HK-2 (cell line): ENCODE measurements around the gene FHIP1B.

Experiments used
- DNase-seq: peaks from one replicate; pipeline ENCODE4 v3.0.0-alpha.2; 2018; ENCODE audit not compliant: unreplicated experiment

FHIP1B gene

DNA sequence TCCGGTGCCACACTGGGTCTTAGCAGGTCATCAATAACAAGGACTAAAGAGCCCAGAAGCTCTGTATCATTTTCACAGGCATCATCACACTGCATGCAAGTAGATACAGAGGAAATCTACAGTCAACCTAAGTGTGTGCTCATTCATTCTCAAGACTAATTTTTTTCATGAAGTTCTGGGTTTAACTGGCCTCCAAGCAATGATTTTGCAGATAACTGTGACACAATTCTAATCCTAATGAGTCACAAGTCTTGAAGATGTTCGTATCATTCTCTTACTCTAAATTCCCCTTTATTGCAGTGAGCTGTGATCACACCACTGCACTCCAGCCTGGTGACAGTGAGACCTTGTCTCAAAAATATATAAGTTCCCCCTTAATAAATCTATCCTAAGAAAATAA, 33.0 kb downstream of the FHIP1B start:
- DNase-seq, result no peak

DNA sequence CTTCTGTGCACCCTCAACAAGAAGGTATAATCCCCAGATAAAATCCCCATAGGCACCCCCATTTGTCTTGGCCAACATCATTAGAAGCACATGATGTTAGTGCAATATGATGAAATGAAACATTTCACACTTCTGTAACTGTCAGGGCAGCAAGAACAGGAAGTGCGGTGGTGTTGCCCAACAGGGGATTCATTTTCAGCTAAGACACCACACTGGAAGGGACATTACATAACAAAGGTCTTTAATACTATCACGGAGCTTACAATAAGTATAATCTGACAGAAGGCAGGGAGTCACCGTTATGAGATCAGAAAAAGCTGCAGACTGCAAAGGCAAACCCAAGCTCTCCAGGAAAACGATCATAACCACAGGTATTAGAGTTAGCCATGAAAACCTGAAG, 33.5 kb downstream of the FHIP1B start:
- no peak for DNase-seq

DNA sequence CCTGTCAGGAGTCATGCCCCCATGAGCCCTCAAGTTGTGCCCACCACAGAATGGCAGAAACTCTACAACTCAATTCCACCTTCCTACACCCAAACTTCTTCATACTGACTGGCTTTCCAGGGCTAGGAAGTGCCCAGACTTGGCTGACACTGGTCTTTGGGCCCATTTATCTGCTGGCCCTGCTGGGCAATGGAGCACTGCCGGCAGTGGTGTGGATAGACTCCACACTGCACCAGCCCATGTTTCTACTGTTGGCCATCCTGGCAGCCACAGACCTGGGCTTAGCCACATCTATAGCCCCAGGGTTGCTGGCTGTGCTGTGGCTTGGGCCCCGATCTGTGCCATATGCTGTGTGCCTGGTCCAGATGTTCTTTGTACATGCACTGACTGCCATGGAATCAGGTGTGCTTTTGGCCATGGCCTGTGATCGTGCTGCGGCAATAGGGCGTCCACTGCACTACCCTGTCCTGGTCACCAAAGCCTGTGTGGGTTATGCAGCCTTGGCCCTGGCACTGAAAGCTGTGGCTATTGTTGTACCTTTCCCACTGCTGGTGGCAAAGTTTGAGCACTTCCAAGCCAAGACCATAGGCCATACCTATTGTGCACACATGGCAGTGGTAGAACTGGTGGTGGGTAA, 35.1 kb downstream of the FHIP1B start, which contains the start of gene OR52W1:
Gene OR52W1 (plus strand): TSS at position 51 of the 637 bp plus-strand sequence. CDS start 0 bp downstream, at position 51.
- DNase-seq, result no peak

DNA sequence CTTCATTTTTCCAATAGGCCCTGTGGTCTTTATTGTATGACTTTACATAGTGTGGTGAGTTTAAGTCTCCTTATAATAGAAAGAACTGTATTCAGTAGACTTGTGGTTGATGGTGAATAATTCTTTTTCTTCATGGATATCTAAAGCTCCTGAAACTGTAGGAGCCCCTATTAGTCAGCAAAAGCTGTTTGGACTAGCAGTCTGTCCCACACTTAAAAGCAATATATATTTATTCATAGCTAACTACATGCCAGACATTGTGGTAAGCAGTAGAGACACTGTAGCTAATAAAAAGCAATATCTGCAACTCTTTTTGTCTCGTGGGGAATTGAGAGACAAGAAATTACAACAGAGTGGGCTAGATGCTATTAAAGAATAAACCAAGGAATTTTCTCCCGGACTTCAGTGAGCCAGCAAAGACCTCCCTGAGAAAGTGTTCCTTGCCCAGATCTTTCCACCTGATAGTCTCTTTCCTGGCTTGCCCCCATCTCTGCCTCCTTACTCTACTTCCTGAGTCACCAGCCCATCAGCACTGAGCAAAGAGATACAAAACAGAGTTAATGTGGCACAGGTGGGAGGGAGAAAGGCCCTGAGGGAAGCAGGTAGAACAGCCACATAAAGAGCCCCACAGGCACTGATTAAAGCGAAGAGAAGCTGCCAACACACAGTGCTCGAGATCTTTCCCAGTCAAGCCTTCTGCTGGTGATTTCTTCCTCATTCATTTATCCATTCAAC, 36.8 kb downstream of the FHIP1B start:
- no peak for DNase-seq

DNA sequence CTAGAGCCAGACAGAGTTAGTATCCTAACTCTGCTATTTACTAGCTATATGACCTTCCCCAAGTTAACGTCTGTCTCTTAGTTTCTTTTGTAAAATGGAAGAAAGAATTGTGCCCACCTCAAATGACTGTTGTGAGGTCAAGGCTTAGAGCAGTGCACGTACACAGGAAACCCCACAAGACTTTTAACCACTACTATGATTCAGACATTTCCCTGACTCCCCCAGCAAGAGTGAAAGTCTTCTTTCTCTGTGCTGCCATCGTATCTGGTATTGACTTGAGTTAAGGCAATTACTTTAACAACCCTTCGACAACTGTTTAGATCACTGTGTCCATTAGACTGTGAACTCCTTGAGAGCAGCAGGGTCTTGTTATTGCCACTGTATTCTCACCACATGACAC, 38.0 kb downstream of the FHIP1B start:
- no peak for DNase-seq

DNA sequence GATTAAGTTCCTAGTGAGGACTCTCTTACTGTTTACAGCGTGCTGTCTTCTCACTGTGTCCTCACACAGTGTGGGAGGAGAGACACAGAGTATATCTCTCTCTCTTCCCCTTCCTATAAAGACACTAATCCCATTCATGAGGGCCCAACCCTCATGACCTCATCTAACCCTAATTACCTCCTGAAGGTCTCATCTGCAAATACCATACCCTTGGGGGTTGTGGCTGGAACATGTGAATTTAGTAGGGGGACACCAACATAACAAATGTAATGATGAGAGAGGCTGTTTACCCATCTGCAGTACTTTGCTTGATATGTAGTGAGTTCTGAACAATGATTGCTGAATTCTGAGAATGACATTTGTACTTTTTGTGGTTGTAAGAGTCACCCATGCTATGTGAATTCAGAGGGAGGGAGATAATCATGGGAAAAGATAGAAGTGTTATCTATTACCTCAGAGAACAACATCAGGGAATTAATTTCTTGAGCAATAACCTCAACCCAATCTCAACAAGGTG, 40.3 kb downstream of the FHIP1B start:
- no peak for DNase-seq

DNA sequence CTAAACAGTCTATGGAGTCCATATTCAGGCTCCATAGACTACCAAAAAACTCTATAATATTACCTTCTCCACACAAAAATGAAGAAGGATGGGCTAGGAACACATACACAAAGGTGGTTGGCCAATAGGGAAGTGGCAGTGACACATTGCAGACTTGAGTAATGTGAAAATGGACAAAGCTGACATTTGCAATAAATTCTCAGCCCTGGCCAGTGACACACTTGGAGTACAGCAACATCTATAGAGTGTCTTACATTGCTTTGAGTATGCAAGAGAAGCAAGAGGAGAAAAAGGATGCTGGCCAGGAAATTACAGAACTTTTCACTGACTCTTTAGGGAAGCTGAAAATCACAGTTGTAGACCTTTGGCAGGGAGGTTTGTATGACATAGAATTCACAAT, 42.7 kb downstream of the FHIP1B start:
- DNase-seq, result no peak

DNA sequence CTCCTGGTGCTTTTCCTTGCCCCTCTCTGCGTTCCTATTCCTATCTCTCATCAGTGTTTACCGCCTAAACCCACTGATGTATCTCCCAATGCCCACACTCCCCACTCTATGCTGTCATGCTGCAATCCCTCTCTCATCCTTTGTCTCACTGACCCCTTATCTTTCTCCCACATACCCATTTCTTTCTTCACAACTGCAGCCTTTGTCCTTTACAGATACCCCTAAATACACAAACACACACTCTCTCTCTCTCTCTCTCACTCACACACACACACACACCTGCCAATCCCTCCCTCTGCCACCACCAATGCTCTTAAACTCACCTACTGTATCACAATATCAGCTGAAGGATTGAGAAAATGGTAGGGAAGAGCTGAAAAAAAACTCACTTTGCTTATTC, 59.0 kb downstream of the FHIP1B start:
- DNase-seq, result no peak

DNA sequence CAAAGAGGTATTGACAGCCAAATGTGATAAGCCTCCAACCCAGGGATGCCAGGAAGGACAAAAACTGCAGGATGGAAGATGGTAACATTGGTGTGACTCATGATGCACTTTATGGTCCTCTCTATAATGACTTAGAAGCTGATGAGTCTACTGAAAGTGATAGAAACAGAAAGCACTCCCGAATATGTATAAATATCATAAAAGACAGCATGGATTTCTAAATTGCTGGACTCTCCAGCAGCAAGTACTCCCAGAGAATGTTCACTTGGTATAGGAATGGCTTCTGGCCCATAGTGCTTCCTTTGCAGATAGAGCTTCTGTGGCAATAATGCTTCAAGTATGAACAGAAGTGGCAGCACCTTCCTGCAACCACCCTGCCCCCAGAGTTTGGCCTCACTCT, 64.2 kb downstream of the FHIP1B start, which contains the start of gene OR52B2:
Gene OR52B2 (minus strand): TSS at position 101 of the 400 bp plus-strand sequence. CDS start 0 bp downstream, at position 101.
- no peak for DNase-seq
